Mesothelial cell of epicardium (in vitro differentiated cells): ENCODE data around the gene EFL1. TPM values are rescaled to one million over a fixed set of nuclear protein-coding genes. Genes with fewer than 3 reads are reported as not detected.
A peak's percentile ranks its signal among the peaks of the same experiment; 100 is the strongest.

Experiments
- DNase-seq, 2 experiments: peaks; one replicate each; pipeline ENCODE4 v3.0.0; 2021; ENCODE audit warnings: low spot score in 2 of 2; ENCODE audit not compliant: unreplicated experiment in 2 of 2
- H3K27ac Mint-ChIP-seq: 2 replicates; pipeline ENCODE4 v1.8.0; 2021; ENCODE audit warnings: mixed read lengths
- H3K27me3 Mint-ChIP-seq: 2 replicates; pipeline ENCODE4 v1.8.0; 2021; ENCODE audit warnings: low read depth, mixed read lengths
- H3K36me3 Mint-ChIP-seq: 2 replicates; pipeline ENCODE4 v1.8.0; 2021; ENCODE audit warnings: mixed read lengths
- H3K4me1 Mint-ChIP-seq: 2 replicates; pipeline ENCODE4 v1.8.0; 2021; ENCODE audit warnings: mixed read lengths
- H3K4me3 Mint-ChIP-seq: 2 replicates; pipeline ENCODE4 v1.8.0; 2021; ENCODE audit warnings: mild to moderate bottlenecking, moderate library complexity, mixed read lengths
- H3K9me3 Mint-ChIP-seq: 2 replicates; pipeline ENCODE4 v1.8.0; 2021; ENCODE audit warnings: mixed read lengths
- CTCF ChIP-seq: fragments of 200-600 bp; sonication (generic); IDR thresholded peaks from one replicate; pipeline ENCODE4 v1.5.0; 2021; ENCODE audit warnings: antibody characterized with exemption; ENCODE audit not compliant: unreplicated experiment
- total RNA-seq: library from RNA; stranded (reverse); gene quantifications from 3 replicates; pipeline ENCODE4 v1.2.1, GENCODE V29; 2021

Gene EFL1
- total RNA-seq, 1 donor from 2014 or later, result 24.5 TPM

- Mint-ChIP-seq H3K36me3 (no peaks in the 10 kb centered on the region), H3K27me3 (peaks cover 2% of the 10 kb centered on the region), H3K4me3 (no peak overlapping the region), H3K27ac (no peak overlapping the region), H3K4me1 (peaks cover 10% of the 10 kb centered on the region), H3K9me3 (no peaks in the 10 kb centered on the region)
- no peak for TF ChIP-seq CTCF
- no peak for DNase-seq
Observed at GRCh38 chr15:82086243-82086995, 176.1 kb downstream of the EFL1 start.

GRCh38 chr15:82081914-82082762 is 180.4 kb downstream of the EFL1 start:
- Mint-ChIP-seq H3K9me3 (no peaks in the 10 kb centered on the region), H3K36me3 (no peaks in the 10 kb centered on the region), H3K4me1 (peaks cover 12% of the 10 kb centered on the region), H3K4me3 (no peak overlapping the region), H3K27ac (no peak overlapping the region), H3K27me3 (peaks cover 5% of the 10 kb centered on the region)
- peak; percentile 30 for TF ChIP-seq CTCF
- no peak for DNase-seq

- TF ChIP-seq CTCF, result no peak
- Mint-ChIP-seq H3K27ac (no peak overlapping the region), H3K4me1 (peaks cover 12% of the 10 kb centered on the region)
Observed at GRCh38 chr15:82080774-82081173, 181.8 kb downstream of the EFL1 start.

More at GRCh38 chr15:82080774-82081173, 181.8 kb downstream of the EFL1 start:
- Mint-ChIP-seq H3K9me3 (no peaks in the 10 kb centered on the region), H3K36me3 (no peaks in the 10 kb centered on the region), H3K4me3 (no peak overlapping the region), H3K27me3 (peaks cover 5% of the 10 kb centered on the region)
- no peak for DNase-seq

Other genes starting within 250 kb of the EFL1 start
- gene MEX3B, start 216.7 kb downstream of the EFL1 start, total RNA-seq, result 29.8 to 31.9 TPM (median 30.8 TPM) in 3 replicates
- gene SAXO2, start 84 bp upstream of the EFL1 start, total RNA-seq, result 3.3 to 4.3 TPM (median 4.0 TPM) in 3 replicates
- gene GOLGA6L10, start 86.7 kb upstream of the EFL1 start, total RNA-seq, result 11.0 to 11.6 TPM (median 11.1 TPM) in 3 replicates
- gene GOLGA6L9, start 167.1 kb upstream of the EFL1 start, total RNA-seq, result 19.1 to 21.0 TPM (median 19.7 TPM) in 3 replicates